RWPE1 (cell line): Measurements from ENCODE around the gene UNC45A.

Source experiments
- CTCF ChIA-PET: fragments of 350-600 bp; sonication (Branson Sonifier 250); formaldehyde crosslinking; extraction: SDS; loops from one replicate; lab custom pipeline; 2021; lab: Yijun Ruan, JAX
- POLR2A ChIA-PET: fragments of 400-600 bp; formaldehyde crosslinking; extraction: SDS; loops from one replicate; lab custom pipeline; 2020; ENCODE audit warnings: antibody characterized with exemption; ENCODE audit not compliant: low non-redundant PET; lab: Yijun Ruan, JAX
- DNase-seq: peaks from one replicate; pipeline ENCODE4 v3.0.0; 2012; ENCODE audit warnings: low spot score
- H3K27ac ChIP-seq: fragments of 450-650 bp; 2 replicates; pipeline ENCODE4 v1.5.1; 2017
- CTCF ChIP-seq: fragments of 450-650 bp; conservative IDR thresholded peaks from 2 replicates; pipeline ENCODE4 v1.5.1; 2017; ENCODE audit warnings: low read depth, mild to moderate bottlenecking

UNC45A gene

DNA sequence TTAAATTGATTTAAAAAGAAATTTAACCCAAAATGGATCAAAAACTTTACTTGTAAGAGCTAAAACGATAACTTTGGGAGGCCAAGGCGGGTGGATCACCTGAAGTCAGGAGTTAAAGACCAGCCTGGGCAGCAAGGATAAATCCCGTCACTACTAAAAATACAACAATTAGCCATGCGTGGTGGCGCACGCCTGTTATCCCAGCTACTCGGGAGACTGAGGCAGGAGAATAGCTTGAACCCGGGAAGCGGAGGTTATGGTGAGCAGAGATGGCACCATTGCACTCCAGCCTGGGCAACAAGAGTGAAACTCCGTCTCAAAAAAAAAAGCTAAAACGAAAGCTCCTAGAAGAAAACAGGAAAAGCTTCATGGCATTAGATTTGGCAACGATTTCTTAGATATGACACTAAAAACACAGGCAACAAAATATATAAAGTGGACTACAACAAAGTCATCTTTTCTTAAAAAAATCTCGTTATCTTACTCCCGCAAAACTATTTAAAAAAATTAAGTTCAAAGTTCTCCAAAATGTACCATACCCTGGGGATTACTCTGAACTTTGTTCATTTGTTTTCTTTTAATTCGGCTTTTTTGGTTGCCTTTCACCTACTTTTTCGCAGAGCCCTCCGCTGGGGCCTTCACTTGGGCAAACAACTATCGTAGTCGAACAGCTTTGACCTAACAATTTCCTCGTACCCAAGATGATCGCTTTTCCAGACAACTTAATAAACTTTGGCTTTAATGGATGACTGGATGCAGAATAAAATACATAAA lies 5.7 kb upstream of the UNC45A start:
- POLR2A ChIA-PET: interaction anchor here (0.6 to 0.8 kb wide), 2 partner anchors 19 to 401 kb away, joined by 3 to 5 read pairs; no protein-coding TSS in a partner anchor
- TF ChIP-seq CTCF: no peak
- H3K27ac ChIP-seq: peak overlapping the region; percentile 90
- CTCF ChIA-PET: interaction anchor here (0.6 to 0.8 kb wide), 4 partner anchors 27 to 1659 kb away, joined by 3 to 9 read pairs (median 3); no protein-coding TSS in a partner anchor
- DNase-seq: no peak

DNA sequence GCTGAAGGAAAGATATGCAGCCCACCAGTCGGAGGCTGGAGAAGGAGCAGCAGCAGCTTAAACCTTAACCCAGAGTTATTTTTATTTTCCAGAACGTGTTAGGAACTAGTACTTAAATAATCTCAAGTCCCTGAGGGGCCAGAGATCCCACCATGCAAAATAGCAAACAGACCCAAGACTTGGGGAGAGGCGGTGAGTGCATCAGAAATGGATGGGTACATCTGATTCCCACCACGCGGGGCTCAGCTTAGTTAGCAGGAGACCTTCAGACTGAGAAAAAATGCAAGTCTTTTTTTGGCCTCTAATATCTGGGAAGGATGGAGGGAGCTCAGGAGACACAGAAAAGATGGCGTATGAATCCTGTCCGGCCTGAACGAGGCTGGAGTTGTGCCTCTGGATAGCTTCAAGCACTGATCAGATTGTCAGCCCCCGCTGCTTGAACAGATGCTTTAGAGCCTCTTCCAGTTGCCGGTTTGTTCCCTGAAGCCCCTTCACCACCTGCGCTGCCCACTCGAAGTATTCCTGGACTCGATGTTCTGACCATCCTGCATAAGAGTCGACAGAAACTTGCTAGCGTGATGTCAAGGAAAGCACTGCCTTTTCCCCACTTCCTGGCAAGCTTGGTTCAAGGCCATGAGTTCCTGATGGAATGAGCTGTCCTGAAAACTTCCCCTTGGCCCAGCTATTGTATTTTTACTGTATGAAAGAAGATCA lies 4.1 kb upstream of the UNC45A start:
- peak overlapping the region; percentile 90 for H3K27ac ChIP-seq
- ChIA-PET CTCF (interaction anchor here (0.6 to 1.5 kb wide), 9 partner anchors 8 to 1516 kb away, joined by 3 to 5 read pairs (median 3); no protein-coding TSS in a partner anchor), POLR2A (no interaction called here)
- no peak for TF ChIP-seq CTCF
- peak; percentile 17 for DNase-seq

DNA sequence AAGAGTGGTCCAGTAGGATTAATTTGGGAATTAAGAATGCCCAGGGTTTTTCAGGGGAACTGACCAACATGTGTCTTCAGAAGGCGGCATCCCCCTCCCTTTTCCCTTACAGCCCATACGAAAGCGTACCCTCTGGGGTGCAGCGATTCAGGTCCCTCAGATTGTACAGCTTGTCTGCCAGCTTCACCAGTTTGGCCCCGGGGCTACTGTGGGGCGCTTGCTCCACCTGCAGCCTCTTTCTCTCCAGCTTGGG lies 3.6 kb upstream of the UNC45A start:
- peak overlapping the region; percentile 90 for H3K27ac ChIP-seq
- peak; percentile 68; the same call in 1 of the 2 replicates for TF ChIP-seq CTCF
- DNase-seq: no peak
- ChIA-PET POLR2A (no interaction called here), CTCF (interaction anchor here (0.6 to 1.5 kb wide), 11 partner anchors 9 to 1516 kb away, joined by 3 to 9 read pairs (median 3); no protein-coding TSS in a partner anchor)

GRCh38 chr15:90931828-90932659 lies 3.0 kb upstream of the UNC45A start, which contains the start of gene HDDC3:
Gene HDDC3 (minus strand): TSS chr15:90932549. CDS start chr15:90932540, 9 bp downstream.
- POLR2A ChIA-PET: interaction anchor here (0.6 to 0.7 kb wide), 2 partner anchors 22 to 846 kb away, joined by 3 read pairs; partner anchors contain the start of gene RCCD1
- CTCF ChIA-PET: interaction anchor here (0.5 to 2.1 kb wide), 29 partner anchors 8 to 1517 kb away, joined by 3 to 12 read pairs (median 3); partner anchors contain the start of gene MAN2A2
- TF ChIP-seq CTCF: peak; percentile 97
- peak within 1 kb of the TSS; percentile 90 for H3K27ac ChIP-seq
- DNase-seq: peak; percentile 95

DNA sequence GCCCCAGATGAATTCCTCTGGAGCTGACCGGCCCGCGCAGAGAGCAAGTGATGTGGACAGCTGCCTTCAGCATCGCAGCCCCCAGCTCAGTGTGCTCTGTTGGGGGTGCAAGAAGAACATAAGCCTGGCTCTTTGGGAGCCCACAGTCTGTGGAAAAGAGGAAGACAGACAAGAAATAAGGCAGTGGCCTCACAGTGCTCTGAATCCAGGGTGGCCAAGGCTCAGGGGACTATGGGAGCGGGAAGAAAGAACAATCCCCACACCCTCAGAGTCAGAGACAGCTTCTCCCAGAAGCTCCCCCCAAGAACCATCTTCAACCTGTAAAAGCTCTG lies 2.5 kb upstream of the UNC45A start:
- CTCF ChIA-PET: interaction anchor here (0.5 to 2.1 kb wide), 24 partner anchors 9 to 1014 kb away, joined by 3 to 12 read pairs (median 3); partner anchors contain the start of gene MAN2A2
- peak; percentile 75 for TF ChIP-seq CTCF
- DNase-seq: no peak
- POLR2A ChIA-PET: interaction anchor here (0.6 to 0.7 kb wide), 2 partner anchors 22 to 846 kb away, joined by 3 read pairs; partner anchors contain the start of gene RCCD1
- H3K27ac ChIP-seq: peak overlapping the region; percentile 90
